ENCODE measurements around the gene MIS12.

DNA sequence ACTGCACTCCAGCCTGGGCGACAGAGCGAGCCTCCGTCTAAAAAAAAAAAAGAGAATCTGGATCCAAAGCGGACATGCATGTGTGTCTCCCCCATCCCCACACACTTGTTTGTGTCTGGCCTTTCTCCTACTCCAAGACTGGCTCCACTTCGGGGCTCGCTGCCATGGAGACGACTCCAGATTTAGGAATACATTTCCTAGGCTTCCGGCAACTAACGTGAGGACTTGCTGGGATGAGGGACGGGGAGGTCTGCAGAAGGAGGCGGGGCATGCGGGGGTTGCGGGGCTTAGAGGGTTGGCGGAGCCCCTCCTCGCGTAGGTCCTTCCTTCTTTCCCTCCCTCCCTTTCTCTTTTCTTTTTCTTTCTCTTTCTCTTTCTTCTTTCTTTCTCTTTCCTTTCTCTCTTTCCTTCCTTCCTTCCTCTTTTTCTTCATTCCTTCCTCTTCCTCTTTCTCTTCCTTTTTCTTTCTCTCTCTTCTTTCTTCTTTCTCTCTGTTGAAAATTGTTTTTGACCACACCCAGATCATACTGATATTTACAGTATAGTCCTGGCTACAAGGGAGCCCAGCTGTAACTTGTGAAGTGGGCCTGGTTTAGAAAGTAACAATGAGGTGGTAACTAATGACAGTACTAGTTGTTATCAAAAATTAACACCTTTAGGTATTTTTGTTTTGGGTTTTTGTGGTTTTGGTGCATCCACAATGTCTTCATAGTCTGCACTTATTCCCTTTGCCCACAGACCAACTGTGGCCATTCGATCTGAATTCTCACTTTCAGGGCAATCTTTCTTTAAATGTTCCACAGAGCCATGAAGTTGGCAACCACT lies 25.2 kb downstream of the MIS12 start:
- TF ChIP-seq, protein P1, sequence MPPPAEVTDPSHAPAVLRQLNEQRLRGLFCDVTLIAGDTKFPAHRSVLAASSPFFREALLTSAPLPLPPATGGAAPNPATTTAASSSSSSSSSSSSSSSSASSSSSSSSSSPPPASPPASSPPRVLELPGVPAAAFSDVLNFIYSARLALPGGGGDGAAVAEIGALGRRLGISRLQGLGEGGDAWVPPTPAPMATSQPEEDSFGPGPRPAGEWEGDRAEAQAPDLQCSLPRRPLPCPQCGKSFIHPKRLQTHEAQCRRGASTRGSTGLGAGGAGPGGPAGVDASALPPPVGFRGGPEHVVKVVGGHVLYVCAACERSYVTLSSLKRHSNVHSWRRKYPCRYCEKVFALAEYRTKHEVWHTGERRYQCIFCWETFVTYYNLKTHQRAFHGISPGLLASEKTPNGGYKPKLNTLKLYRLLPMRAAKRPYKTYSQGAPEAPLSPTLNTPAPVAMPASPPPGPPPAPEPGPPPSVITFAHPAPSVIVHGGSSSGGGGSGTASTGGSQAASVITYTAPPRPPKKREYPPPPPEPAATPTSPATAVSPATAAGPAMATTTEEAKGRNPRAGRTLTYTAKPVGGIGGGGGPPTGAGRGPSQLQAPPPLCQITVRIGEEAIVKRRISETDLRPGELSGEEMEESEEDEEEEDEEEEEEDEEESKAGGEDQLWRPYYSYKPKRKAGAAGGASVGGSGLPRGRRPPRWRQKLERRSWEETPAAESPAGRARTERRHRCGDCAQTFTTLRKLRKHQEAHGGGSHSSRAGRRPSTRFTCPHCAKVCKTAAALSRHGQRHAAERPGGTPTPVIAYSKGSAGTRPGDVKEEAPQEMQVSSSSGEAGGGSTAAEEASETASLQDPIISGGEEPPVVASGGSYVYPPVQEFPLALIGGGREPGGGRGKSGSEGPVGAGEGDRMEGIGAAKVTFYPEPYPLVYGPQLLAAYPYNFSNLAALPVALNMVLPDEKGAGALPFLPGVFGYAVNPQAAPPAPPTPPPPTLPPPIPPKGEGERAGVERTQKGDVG (CRISPR knock-in tag; IDR thresholded peaks at IDR 0.05; ENCODE audit: borderline replicate concordance): no peak
- TF ChIP-seq, protein P2, sequence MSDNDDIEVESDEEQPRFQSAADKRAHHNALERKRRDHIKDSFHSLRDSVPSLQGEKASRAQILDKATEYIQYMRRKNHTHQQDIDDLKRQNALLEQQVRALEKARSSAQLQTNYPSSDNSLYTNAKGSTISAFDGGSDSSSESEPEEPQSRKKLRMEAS (IDR thresholded peaks at IDR 0.05): no peak
- TF ChIP-seq SRSF9 (IDR thresholded peaks at IDR 0.05; ENCODE audit: borderline replicate concordance, insufficient read depth, low read depth, low read length, poor library complexity, severe bottlenecking): no peak
- TF ChIP-seq POLR2A (IDR thresholded peaks at IDR 0.05; ENCODE audit: insufficient read depth in 1 of 2, low read depth in 2 of 2, low read length in 2 of 2): no peak
- TF ChIP-seq, protein P3, sequence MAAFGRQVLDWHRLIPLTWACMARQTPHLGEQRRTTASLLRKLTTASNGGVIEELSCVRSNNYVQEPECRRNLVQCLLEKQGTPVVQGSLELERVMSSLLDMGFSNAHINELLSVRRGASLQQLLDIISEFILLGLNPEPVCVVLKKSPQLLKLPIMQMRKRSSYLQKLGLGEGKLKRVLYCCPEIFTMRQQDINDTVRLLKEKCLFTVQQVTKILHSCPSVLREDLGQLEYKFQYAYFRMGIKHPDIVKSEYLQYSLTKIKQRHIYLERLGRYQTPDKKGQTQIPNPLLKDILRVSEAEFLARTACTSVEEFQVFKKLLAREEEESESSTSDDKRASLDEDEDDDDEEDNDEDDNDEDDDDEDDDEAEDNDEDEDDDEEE (CRISPR knock-in tag; IDR thresholded peaks at IDR 0.05): no peak
- TF ChIP-seq POLR2AphosphoS5 (IDR thresholded peaks at IDR 0.05; ENCODE audit: low read depth, low read length): no peak
- no peak for TF ChIP-seq TCF7L2 (IDR thresholded peaks at IDR 0.05; ENCODE audit: low read depth, low read length)

All from HepG2 (cell line).